Activated CD8-positive, alpha-beta T cell treated with anti-CD3 and anti-CD28 coated beads for 36 hours (primary cell): ENCODE measurements around the gene RASSF9. TPM values are rescaled to one million over a fixed set of nuclear protein-coding genes. Genes with fewer than 3 reads are reported as not detected.

Experiments used
- ATAC-seq: fragments of 200-7000 bp; cut with Tn5 transposase; one replicate; pipeline ENCODE4 v1.10.0; 2021; ENCODE audit warnings: mild to moderate bottlenecking, moderate library complexity
- CTCF ChIA-PET: fragments of 350-600 bp; sonication (Branson Sonifier 250); formaldehyde crosslinking; loops from one replicate; lab custom pipeline; 2021; ENCODE audit warnings: antibody characterized with exemption; lab: Charles Lee
- POLR2A ChIA-PET: fragments of 350-600 bp; sonication (Branson Sonifier 250); formaldehyde crosslinking; loops from one replicate; lab custom pipeline; 2021; ENCODE audit warnings: antibody characterized with exemption; lab: Charles Lee
- DNase-seq: peaks from one replicate; pipeline ENCODE4 v3.0.0-alpha.2; 2020
- H3K27ac Mint-ChIP-seq: one replicate; pipeline ENCODE4 v1.8.0; 2021; ENCODE audit warnings: mild to moderate bottlenecking, mixed read lengths
- H3K27me3 Mint-ChIP-seq: one replicate; pipeline ENCODE4 v1.8.0; 2021; ENCODE audit warnings: mixed read lengths
- H3K36me3 Mint-ChIP-seq: one replicate; pipeline ENCODE4 v1.8.0; 2021; ENCODE audit warnings: low read depth, mixed read lengths
- H3K4me1 Mint-ChIP-seq: one replicate; pipeline ENCODE4 v1.8.0; 2021; ENCODE audit warnings: low read depth, mixed read lengths
- H3K4me3 Mint-ChIP-seq: one replicate; pipeline ENCODE4 v1.8.0; 2021; ENCODE audit warnings: mild to moderate bottlenecking, moderate library complexity, mixed read lengths
- H3K9me3 Mint-ChIP-seq: one replicate; pipeline ENCODE4 v1.8.0; 2021; ENCODE audit warnings: mixed read lengths
- CTCF ChIP-seq: fragments of 200-600 bp; IDR thresholded peaks from one replicate; pipeline ENCODE4 v1.8.0; 2022; ENCODE audit warnings: antibody characterized with exemption, mild to moderate bottlenecking
- intact Hi-C: fragments of 100-400 bp; cut with micrococcal nuclease; formaldehyde crosslinking; loops from one replicate; pipeline ENCODE4 v1.10.0; 2022
- total RNA-seq, 2 experiments: library from RNA; stranded (reverse); gene quantifications; one replicate each; pipeline ENCODE4 v1.2.3, GENCODE V29; 2021

Gene RASSF9
- total RNA-seq, 2 experiments from 2014 or later: not detected

- H3K9me3 Mint-ChIP-seq: no peaks in the 10 kb centered on the region
- intact Hi-C loops: no loop called here
- no peak for TF ChIP-seq CTCF
- H3K4me1 Mint-ChIP-seq: no peaks in the 10 kb centered on the region
- no peak overlapping the region for H3K27ac Mint-ChIP-seq
- no peaks in the 10 kb centered on the region for H3K36me3 Mint-ChIP-seq
- no peak for ATAC-seq
- no peak for DNase-seq
- H3K27me3 Mint-ChIP-seq: no peaks in the 10 kb centered on the region
- ChIA-PET CTCF (no interaction called here), POLR2A (no interaction called here)
- H3K4me3 Mint-ChIP-seq: no peak overlapping the region
Observed at GRCh38 chr12:85823436-85824180, 12.6 kb downstream of the RASSF9 start.

GRCh38 chr12:85821759-85822158 lies 14.4 kb downstream of the RASSF9 start:
- H3K27me3 Mint-ChIP-seq: no peaks in the 10 kb centered on the region
- CTCF ChIA-PET: interaction anchor here (1.5 kb wide), 1 partner anchor 45 kb away, joined by 4 read pairs; no protein-coding TSS in a partner anchor
- intact Hi-C loops: no loop called here
- no peaks in the 10 kb centered on the region for H3K36me3 Mint-ChIP-seq
- no peak overlapping the region for H3K4me3 Mint-ChIP-seq
- POLR2A ChIA-PET: no interaction called here
- ATAC-seq (no peak), DNase-seq (no peak)
- no peaks in the 10 kb centered on the region for H3K4me1 Mint-ChIP-seq
- H3K27ac Mint-ChIP-seq: no peak overlapping the region
- TF ChIP-seq CTCF: no peak
- H3K9me3 Mint-ChIP-seq: no peaks in the 10 kb centered on the region

GRCh38 chr12:85821206-85821605 lies 15.0 kb downstream of the RASSF9 start:
- CTCF ChIA-PET: interaction anchor here (1.5 kb wide), 1 partner anchor 46 kb away, joined by 4 read pairs; no protein-coding TSS in a partner anchor
- TF ChIP-seq CTCF: no peak
- Mint-ChIP-seq H3K27me3 (no peaks in the 10 kb centered on the region), H3K9me3 (no peaks in the 10 kb centered on the region), H3K4me1 (no peaks in the 10 kb centered on the region), H3K36me3 (no peaks in the 10 kb centered on the region), H3K4me3 (no peak overlapping the region), H3K27ac (no peak overlapping the region)
- ATAC-seq: no peak
- intact Hi-C loops: no loop called here
- POLR2A ChIA-PET: no interaction called here
- DNase-seq: no peak

GRCh38 chr12:85820101-85820500 lies 16.1 kb downstream of the RASSF9 start:
- H3K4me1 Mint-ChIP-seq: no peaks in the 10 kb centered on the region
- no peaks in the 10 kb centered on the region for H3K9me3 Mint-ChIP-seq
- no peak for TF ChIP-seq CTCF
- H3K4me3 Mint-ChIP-seq: no peak overlapping the region
- no peaks in the 10 kb centered on the region for H3K36me3 Mint-ChIP-seq
- H3K27me3 Mint-ChIP-seq: no peaks in the 10 kb centered on the region
- CTCF ChIA-PET: interaction anchor here (1.5 kb wide), 1 partner anchor 47 kb away, joined by 4 read pairs; no protein-coding TSS in a partner anchor
- ATAC-seq (no peak), DNase-seq (no peak)
- no peak overlapping the region for H3K27ac Mint-ChIP-seq
- intact Hi-C loops: no loop called here
- POLR2A ChIA-PET: no interaction called here

GRCh38 chr12:85814741-85815140 lies 21.5 kb downstream of the RASSF9 start:
- Mint-ChIP-seq H3K9me3 (no peaks in the 10 kb centered on the region), H3K4me3 (no peak overlapping the region), H3K36me3 (no peaks in the 10 kb centered on the region), H3K27me3 (no peaks in the 10 kb centered on the region), H3K4me1 (no peaks in the 10 kb centered on the region), H3K27ac (no peak overlapping the region)
- ChIA-PET POLR2A (interaction anchor here (0.6 kb wide), 1 partner anchor 419 kb away, joined by 4 read pairs; no protein-coding TSS in a partner anchor), CTCF (no interaction called here)
- ATAC-seq: no peak
- TF ChIP-seq CTCF: no peak
- intact Hi-C loops: no loop called here
- DNase-seq: no peak
